Tongue (tissue), 2 donors: Measurements from ENCODE around the gene PAPLN. TPM values are rescaled to one million over a fixed set of nuclear protein-coding genes. Genes with fewer than 3 reads are reported as not detected.
A peak's percentile ranks its signal among the peaks of the same experiment; 100 is the strongest.

Experiments
- DNase-seq: peaks from one replicate; pipeline ENCODE4 v3.0.0-alpha.2; 2015
- total RNA-seq: library from RNA; depleted of rRNA; stranded (reverse); fragments of >200 nt; gene quantifications from one replicate; pipeline ENCODE4 v1.2.3, GENCODE V29; 2014

Gene PAPLN
- total RNA-seq, 1 donor from 2014 or later = 7.3 TPM

GRCh38 chr14:73230051-73230450 lies 7.3 kb upstream of the PAPLN start:
- DNase-seq = no peak

DNA sequence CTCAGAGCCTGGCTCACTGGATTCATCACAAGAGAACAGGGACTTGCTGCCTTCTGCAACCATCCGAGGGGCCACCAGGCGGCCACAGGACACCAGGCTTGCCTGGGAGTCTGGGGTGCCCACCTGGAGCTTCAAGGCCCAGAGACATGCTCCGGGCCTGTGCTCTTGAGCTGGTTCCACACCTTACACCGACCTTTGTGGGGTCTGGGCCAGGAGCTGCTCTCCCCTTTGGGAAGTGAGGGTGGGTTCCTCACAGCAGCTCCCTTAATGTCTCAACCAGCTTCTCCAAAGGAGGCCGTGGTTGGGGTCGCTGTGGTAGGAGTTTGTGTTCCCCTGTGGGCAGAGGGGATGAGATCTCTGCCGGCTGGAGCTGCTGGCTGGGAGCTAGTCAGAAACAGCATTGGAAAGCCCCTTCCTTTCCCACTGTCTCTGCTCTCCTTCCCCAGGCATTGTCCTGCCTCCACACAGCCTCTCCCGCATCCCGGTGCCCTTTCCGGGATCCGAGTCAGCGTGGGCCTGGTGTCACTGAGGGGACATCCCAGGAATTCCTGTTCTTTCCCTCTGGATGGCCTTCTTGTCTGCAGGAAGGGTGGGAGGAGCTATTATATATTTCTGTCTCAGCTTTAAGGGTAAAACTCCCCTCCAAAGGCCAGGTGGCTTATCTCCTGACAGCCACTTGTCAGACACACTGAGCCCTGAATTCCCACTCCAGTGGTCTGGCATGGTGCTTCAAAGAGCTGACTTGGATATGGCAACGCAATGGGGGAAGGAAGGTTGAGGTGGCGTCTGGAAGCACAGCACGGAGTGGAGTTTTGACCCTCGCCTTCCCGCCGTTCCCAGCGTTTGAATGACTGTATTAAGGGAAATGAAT lies 5.1 kb upstream of the PAPLN start:
- DNase-seq = no peak

- no peak for DNase-seq
Measured at GRCh38 chr14:73232984-73233383, 4.3 kb upstream of the PAPLN start.

GRCh38 chr14:73233564-73233963 lies 3.7 kb upstream of the PAPLN start:
- no peak for DNase-seq

- DNase-seq = no peak
Measured at GRCh38 chr14:73234029-73234428, 3.3 kb upstream of the PAPLN start.

GRCh38 chr14:73234586-73235394 lies 2.5 kb upstream of the PAPLN start:
- no peak for DNase-seq

- peak; percentile 13 for DNase-seq
Measured at GRCh38 chr14:73235531-73236155, 1.7 kb upstream of the PAPLN start.

DNA sequence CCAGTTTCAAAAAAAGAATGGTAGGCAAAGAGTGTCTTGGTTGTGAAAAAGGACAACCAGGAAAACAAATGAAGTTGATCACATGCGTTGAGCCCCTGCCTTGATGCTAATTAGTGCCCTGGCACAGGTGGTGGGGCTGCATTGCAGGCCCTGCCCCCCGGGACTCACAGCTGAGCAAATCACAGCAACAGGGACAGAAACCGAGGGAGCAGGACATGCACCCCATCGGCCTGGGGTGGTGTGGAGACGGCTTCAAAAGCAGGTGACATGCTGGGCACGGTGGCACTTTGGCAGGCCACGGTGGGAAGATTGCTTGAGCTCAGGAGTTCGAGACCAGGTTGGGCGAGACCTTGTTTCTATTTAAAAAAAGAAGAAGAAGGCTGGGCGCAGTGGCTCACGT lies 1.1 kb upstream of the PAPLN start:
- no peak for DNase-seq

- DNase-seq = no peak
Measured at GRCh38 chr14:73236752-73237218, 521 bp upstream of the PAPLN start.

DNA sequence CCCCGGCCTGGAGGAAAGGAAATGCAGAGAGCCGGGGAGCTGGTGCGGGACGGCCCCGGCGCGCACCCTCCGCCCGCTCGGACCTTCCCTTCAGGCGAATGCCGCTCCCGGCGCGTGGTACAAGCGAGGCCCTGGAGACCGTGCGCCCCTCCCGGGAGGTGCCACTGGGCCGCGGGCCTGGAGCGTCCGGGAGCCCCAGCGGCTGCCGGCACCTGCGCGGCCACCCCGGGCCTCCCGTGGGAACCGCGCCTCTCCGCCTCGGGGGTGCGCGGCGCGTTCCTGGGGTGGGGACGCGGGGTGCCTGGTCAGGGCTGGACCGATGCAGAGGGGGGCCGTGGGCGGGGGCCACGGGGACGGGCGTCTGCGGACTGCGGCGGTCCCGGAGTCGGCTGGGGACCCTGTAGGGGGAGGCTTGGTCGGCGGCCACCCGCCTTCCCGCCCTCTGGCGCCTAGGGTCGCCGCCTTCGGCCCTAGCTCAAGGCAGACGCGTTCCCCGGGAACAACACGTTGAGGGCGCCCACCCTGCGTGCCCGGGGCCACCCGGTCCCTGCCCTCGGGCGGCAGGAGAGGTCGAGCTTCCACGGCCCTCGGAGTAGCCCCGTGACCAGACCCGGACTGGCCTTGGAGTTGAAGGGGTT lies 599 bp downstream of the PAPLN start:
- DNase-seq = no peak

- DNase-seq = peak; percentile 21
Measured at GRCh38 chr14:73238424-73238852, 1.1 kb downstream of the PAPLN start.

DNA sequence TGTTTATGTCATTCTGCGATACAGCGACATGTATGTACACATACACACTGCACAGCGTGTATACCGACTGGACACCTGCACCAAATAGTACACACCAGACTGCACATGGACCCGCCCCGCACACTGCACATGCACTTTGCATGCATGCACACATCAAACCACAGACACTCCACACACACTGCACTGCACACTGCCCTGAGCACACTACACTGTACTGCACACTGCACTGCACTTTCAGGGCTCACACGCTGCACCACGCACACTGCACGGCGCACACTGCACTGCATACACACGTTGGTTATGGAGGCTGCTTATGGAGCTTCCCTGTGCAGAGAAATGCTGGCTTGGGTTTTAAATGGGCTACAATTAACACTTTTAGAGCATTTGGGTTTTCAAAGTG lies 1.6 kb downstream of the PAPLN start:
- DNase-seq = no peak

GRCh38 chr14:73239393-73240241 lies 2.3 kb downstream of the PAPLN start:
- DNase-seq = peak; percentile 65

DNA sequence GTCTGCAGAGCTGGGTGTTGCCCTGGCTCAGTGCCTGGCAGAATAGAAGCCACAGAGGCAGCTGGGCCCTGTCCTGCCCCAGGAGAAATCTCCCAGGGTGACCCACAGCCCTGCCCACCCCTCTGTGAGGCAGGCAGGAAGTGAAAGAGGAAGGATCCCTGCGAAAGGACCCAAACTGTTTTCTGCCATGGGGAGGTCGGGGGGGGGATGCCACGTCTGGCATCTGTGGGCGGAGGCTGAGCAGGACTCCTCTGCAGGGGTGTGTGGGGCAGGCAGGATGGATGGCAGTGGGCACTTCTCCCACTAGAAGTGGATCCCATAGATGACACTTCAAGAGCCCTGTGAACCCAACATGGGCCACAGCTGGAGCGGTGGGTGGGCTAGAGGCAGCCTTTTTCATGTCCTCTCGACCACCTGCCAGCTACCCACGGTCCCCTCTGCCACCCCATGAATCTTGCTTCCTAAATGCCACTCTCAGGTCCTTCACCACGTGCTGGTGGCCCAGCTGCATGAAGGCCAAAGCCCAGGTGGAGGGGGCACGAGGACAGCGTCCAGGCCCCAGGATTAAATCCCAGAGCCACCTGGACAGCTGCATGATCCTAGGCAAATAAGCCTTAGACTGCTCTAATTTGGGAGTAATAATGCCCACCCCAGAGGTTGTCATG lies 3.6 kb downstream of the PAPLN start:
- DNase-seq = no peak

DNA sequence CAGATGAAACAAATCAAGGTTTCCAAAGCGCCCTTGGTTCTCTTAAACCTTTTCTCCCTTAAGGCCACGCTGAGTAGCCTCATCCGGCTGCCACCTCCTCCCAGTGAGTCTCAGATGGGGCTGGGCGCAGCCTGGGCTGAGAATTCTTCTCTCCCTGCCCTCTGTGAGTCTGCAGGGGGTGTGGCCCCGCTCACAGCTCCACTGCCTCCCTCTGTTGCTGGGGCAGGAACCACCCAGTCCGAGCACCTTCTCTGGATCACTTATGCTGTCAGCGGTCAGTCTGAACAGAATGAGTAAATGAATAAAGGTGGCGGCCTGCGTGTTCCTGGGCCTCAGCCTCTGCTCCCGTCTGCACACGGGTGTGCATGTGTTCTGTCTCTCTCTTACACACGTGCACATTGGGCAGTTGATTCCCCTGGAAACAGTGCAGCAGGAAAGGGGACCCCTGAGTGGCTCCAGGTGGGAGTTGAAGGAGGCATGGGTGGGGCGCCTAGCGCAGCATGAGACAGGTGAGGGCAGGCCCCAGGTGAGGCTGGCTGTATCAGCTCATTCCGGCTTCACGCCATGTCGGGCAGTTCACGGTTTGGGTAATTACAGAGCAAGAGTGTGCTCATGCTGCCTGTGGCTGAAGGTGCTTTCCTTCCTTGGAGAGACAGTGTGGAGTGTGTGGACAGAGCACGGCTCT lies 4.3 kb downstream of the PAPLN start:
- no peak for DNase-seq

DNA sequence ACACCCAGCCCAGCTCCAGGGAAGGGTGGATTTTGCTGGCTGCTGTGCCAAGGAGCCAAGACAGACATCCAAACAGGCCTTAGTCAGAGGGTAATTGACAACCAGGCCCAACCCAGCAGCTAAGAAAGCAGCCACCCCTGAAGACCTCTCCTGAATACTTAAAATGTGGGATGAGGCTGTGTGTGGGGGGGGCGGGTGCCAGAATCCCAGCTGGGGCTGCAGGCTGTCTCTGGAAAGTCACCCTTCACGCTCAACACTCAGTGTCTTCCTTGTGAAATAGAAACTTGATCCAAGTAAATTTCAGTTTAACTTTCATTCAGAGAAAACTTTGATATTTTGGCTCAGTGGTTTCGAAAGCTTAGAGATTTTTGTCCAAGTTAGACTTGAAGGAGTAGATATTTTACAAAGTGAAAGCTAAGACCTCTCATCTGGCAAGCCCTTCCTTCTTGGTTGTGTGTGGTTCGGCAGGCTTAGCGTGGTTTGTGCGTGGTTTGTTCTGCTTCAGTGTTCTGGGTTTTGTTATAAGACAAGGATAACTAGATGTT lies 5.1 kb downstream of the PAPLN start:
- DNase-seq = peak; percentile 21

GRCh38 chr14:73243341-73243740 lies 6.0 kb downstream of the PAPLN start:
- DNase-seq = no peak

GRCh38 chr14:73243748-73244147 lies 6.4 kb downstream of the PAPLN start:
- DNase-seq = no peak

- DNase-seq = no peak
Measured at GRCh38 chr14:73244541-73245290, 7.4 kb downstream of the PAPLN start.
